GM10266 (cell line): Measurements from ENCODE around the gene ART3.

ENCODE experiments used
- DNase-seq: peaks from one replicate; pipeline ENCODE4 v3.0.0; 2012; ENCODE audit errors: extremely low spot score
- TF ChIP-seq, protein P1 (sequence below): IDR thresholded peaks from 2 replicates; pipeline ENCODE4 v1.5.1; 2012; ENCODE audit warnings: mild to moderate bottlenecking, low read depth; ENCODE audit not compliant: control insufficient read depth, insufficient read depth; ENCODE audit errors: missing control alignments

ART3 gene

DNA sequence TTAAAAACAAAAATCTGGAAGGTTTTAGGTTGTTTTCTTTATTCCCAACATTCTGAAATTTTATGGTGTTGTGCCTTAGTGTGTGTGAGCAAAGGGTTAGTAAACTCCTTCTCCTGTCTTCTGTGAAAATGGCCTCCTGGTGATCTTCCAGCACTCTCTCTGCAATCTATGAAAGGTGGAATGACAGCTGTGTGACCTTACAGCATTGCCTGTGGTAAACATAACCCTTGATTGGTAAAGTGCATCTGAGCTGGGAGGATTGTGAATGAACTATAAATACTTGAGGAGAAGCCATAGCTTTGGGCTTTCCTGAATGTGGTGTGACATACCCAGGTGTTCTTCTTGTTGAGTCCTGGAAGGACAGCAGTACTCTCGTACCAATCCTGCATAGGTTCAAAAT is 10.0 kb downstream of the ART3 start:
- DNase-seq: no peak

DNA sequence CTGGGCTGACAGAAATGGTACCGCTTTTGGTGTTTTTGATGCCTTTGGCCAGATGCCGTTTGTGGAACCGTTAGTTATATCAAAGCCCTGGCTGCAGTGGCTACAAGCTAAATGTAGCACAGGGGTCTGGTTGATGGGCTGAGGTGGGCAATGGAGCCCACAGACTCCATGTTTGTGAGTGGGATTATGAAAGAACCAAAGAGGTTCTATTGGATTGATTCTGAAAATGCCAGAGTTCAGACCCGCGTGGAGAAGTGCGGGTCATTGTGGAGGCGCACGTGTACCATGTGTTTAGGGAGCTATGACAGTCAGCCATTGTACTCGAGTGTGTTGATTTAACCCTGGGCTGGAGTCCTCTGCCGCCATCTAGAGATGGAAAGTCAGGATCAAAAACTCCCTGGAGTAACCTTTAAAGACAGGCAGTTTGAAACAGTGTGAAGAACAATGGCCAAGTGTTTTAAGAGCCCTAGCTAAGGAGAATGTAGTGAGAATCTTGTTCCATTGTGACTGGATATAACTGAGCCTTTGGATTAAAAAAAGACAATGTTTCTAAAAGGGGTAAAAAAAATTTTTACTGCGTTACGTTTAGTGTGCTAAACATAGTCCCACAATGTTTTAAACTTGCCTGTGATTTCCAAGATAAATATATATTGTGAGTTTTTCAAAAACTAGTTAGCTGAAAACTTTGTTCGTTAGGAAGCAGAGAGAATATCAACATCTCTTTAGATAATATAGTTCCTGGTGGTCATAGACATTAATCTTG is 12.7 kb downstream of the ART3 start:
- peak; percentile 27 for DNase-seq
- TF ChIP-seq, protein P1, sequence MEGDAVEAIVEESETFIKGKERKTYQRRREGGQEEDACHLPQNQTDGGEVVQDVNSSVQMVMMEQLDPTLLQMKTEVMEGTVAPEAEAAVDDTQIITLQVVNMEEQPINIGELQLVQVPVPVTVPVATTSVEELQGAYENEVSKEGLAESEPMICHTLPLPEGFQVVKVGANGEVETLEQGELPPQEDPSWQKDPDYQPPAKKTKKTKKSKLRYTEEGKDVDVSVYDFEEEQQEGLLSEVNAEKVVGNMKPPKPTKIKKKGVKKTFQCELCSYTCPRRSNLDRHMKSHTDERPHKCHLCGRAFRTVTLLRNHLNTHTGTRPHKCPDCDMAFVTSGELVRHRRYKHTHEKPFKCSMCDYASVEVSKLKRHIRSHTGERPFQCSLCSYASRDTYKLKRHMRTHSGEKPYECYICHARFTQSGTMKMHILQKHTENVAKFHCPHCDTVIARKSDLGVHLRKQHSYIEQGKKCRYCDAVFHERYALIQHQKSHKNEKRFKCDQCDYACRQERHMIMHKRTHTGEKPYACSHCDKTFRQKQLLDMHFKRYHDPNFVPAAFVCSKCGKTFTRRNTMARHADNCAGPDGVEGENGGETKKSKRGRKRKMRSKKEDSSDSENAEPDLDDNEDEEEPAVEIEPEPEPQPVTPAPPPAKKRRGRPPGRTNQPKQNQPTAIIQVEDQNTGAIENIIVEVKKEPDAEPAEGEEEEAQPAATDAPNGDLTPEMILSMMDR: peak; percentile 35

More for the DNA sequence above, 10.0 kb downstream of the ART3 start:
- TF ChIP-seq, protein P1: no peak

DNA sequence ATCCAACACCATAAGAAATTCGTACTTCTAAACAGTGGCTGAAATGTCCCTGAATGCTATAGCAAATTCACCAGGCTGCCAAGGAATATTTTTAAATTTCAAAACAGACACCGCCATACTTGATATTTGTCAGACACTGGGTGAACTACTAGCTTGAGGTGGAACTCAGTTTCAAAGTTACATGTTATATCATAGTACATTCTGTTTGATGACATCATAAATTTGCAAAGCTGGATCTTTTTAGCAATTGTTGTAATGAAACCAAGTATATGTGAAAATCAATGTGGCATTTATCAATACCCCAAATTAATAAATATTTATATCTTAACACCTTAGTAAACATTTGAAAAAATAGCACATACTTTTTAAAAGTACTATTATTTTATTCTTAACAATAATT is 14.2 kb downstream of the ART3 start:
- DNase-seq: no peak
- TF ChIP-seq, protein P1: no peak

DNA sequence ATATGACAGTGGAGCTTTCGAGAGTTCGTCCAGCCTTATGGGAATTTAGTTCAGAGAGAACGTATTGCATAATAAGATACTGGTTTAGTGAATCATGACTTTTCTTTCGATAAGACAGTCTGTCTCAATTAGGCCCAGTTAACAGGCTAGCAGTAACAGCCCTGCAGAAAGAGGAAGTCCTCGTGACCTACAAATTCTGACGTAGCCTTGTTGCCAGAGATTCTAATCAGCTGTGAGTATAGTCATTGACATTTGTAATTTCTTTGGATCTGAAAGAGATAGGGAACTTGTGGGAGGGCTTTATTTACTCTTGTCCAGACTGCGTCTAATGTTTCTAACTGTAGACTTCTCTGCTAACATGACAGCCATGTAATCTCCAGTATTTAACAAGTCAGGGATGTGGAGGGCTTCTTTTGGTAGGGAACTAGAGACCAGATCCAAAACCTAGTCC is 15.8 kb downstream of the ART3 start:
- DNase-seq: peak; percentile 36
- TF ChIP-seq, protein P1: no peak

DNA sequence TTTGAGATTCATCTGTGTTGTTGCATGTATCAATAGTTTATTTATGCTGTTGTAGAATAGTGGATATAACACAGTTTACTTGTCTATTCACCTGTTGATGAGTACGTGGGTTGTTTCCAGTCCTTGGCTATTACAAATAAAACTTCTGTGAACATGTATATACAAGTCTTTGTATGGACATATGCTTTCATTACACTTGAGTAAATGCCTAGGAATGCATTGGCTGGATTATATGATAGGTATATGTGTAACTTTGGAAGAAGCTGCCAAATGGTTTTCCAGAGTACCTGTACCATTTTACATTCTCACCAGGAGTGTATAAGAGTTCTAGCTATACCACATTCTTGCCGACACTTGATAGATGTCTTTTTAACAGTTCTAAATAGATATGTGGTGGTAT is 16.5 kb downstream of the ART3 start:
- TF ChIP-seq, protein P1: no peak
- DNase-seq: no peak

DNA sequence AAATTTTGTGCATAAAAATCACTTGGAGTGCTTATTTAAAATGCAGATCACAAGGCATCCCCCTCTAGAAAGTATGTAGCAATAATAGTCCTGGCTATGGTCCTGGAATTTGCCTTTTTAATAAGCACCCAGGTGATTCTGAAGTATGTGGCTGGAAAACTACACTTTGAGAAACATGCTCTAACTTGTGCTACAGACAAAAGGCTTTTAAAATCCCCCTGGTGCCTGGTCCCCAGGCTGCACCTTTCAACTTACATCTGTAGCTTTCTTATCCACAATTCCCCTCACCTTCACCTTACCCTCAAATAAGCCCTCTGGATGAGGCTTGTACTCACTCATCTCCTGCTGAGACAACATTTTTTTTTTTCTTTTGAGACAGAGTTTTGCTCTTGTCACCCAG is 21.1 kb downstream of the ART3 start:
- TF ChIP-seq, protein P1: no peak
- DNase-seq: no peak

DNA sequence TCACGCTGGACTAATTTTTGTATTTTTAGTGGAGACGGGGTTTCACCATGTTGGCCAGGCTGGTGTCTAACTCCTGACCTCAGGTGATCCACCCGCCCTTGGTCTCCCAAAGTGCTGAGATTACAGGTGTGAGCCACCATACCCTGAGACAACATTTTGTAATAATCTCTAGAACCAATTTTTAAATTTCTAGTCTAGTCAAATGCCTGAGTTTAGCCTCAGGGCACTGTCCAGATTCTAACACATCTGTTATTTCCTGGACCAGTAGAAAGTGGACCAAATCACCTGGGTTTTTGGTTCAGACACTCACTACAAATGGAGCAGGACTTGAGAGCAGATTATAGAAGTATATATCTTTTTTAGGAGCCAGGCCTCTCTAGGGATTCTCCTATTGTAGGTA is 21.6 kb downstream of the ART3 start:
- DNase-seq: no peak
- TF ChIP-seq, protein P1: no peak
